Activated T-cell treated with anti-CD3 and anti-CD28 coated beads, Interleukin-2, amount 50 U/mL, for 48 hours (primary cell): Measurements from ENCODE around the gene MAPRE2.

ENCODE experiments used
- DNase-seq, 2 experiments: peaks; one replicate each; pipeline ENCODE4 v3.0.0-alpha.2; 2020

The MAPRE2 gene

DNA sequence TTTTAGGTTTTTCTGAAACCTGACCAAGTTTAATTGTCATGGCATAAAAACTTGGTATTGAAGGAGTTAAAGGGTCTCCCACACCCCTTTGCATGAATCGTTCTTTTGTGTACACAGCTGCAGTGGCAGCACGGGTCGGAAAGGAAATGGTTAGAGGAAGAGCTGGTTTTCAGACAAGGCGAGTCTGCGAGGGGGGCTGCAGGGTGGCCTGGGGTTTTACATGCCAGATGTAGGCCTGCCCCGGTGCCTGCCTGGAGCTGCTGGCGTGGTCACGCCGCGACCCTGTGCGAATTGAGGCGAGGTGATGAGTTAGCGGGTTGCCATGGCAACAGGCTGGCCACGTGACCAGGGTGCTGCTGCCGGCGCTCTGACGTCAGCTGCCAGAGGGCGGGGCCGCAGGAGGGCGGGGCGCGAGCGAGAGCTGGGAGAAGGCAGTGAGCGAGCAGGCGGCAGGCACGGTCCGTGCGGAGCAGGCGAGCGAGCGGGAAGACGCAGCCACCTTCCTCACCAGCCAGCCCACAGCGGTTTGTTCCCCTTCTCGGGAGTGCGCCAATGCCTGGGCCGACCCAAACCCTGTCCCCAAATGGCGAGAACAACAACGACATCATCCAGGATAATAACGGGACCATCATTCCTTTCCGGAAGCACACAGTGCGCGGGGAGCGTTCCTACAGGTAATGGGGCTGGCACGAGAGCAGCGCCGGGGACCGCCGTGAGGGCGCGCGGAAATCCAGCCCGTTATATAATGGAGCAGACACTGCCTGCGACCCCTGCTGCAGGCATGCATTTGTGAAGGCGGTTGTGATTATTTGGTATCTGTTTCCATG is at the start of gene MAPRE2:
MAPRE2 (plus strand) TSS at position 426 of the 827 bp plus-strand sequence; CDS start at position 553, 127 bp downstream.
- peak; percentile 99 for DNase-seq

GRCh38 chr18:34991561-34991960 is 49.7 kb upstream of the MAPRE2 start:
- no peak for DNase-seq

GRCh38 chr18:34993289-34993688 is 47.9 kb upstream of the MAPRE2 start:
- no peak for DNase-seq

DNA sequence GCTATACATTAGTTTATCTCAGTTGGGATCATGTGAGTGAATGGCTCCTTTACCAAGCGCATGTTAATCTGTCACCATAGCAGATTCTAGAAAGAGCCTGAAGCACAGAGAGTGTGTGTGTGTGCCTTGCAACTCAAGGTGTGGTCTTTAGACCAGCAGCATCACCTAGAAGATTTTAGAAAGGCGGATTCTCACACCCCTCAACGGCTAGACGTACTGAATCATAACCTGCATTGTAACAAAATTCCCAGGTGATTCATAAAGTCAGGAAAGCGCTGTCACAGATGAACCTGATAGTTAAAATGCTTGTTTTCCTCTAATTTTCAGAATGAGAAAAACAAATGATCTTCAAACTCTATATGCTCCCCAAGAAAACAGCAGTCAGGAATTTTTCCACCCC is 45.5 kb upstream of the MAPRE2 start:
- no peak for DNase-seq

- DNase-seq = no peak
These were observed 42.6 kb upstream of the MAPRE2 start for GRCh38 chr18:34998661-34999060.

DNA sequence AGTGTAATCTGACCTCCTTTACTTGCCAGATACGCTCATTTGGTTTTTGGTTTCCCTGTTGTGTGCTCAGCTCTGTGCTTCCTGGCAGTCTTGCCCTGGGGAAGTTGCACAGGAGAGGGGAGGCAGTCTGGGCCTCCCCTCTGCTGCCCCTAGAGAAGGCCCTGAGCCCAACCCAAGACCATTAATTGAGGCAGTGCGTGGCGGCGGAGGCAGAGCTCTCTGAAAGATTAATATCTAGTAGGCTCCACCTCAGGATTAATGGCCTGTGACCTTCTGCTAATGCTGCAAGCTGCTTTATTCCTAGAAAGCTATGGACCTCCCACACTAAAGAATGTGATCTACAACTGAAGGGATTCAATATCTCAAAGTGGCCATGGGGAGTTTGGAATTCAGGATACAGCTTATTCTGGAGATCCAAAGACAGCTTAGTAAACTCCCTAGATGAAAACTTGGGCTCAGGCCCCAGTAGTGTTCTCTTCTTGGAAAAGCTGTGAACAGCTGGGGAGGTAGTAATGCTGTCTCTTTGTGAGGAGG is 41.4 kb upstream of the MAPRE2 start:
- DNase-seq = no peak

- no peak for DNase-seq
These were observed 40.8 kb upstream of the MAPRE2 start for GRCh38 chr18:35000457-35000856.

- no peak for DNase-seq
These were observed 39.1 kb upstream of the MAPRE2 start for GRCh38 chr18:35002120-35002519.

- DNase-seq = no peak
These were observed 35.1 kb upstream of the MAPRE2 start for GRCh38 chr18:35005963-35006577.

DNA sequence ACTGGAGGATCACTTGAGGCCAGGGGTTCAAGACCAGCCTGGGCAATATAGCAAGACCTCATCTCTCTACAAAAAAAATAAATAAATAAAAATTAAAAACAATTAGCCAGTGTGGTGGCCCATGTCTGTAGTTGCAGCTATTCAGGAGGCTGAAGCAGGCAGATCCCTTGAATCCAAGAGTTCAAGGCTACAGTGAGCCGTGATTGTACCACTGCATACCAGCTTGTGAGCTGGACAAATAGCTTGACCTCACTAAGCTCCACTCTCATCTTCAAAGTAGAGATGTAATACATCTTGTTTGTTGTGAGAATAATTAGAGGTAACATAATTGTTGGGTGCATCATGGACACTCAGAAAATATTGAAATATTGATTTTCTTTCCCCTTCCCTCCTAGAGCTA is 31.1 kb upstream of the MAPRE2 start:
- DNase-seq = no peak

DNA sequence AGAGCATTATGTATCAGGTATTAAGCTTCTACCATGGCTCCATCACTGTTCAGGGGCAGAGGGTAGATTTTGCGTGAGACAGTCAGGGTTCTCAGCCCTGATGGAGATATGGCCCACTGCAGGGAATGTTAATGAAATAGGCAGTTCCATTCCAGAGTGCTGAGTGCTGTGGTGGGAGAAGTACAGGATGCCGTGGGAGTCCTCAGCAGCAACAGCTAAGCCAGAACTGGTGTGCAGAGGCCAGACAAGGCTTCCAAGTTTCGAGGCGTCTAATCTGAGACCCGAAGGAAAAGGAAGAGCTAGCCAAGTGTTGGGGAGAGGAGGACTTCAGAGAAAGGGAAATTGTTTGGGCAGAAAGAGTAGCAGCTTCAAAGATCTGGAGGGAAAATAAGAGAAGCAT is 30.2 kb upstream of the MAPRE2 start:
- no peak for DNase-seq

DNA sequence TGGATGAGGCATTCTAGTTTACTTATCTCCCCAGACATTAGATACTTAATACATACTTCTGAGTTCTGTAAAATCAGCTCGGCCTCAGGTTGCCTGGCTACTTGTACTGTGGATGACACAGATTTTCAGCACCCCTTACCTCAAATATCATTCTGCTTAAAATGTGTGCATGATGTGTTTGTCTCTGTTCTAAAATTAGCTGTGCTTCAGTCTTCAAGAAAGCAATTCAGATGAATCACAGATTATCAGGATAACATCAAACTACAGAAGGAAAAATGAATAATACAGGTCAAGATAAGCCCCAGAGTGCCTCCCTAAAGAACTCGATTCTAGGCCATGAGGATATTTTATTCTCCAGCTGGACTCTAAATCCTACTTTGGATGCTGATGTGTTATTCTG is 21.3 kb upstream of the MAPRE2 start:
- no peak for DNase-seq

- no peak for DNase-seq
These were observed 18.7 kb upstream of the MAPRE2 start for GRCh38 chr18:35022426-35023001.

DNA sequence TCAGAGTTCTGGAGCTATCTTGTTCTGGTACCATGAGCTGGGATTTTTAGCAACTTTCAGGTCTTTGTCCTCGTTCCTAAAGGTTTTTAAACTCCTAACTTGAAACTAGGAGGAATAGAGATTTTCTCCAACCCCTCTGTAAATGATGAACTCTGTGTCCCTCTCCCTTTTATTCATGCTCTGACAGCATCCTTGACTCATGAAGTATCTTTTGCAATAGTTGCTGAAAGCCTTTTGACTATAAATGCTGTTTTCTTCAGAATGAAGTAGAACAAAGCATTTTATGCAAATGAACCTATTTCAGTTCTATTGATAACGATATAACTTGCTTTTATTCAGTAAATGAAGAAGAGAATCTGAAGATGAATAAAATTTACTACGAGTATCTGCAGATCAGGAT is 17.0 kb upstream of the MAPRE2 start:
- DNase-seq = no peak

DNA sequence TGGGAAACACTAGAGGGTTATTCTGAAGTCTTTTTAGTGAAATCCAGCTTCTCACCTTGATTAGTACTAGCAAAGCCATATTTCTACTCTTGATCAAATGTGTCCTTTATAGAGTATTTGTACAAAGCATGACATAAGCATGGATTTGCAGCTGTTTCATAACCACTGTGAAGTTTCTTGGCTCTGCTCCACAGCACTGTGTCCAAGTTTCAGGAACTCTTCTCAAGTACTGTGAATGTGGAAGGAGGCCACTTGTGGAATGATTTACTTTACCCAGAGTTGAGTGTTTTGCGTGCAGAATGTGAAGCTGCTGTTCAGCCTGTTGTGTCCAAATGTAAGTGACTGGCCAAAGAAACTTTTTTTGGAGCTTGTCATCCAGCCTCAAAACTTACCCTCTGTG is 16.2 kb upstream of the MAPRE2 start:
- no peak for DNase-seq

- no peak for DNase-seq
These were observed 14.7 kb upstream of the MAPRE2 start for GRCh38 chr18:35026407-35027061.

DNA sequence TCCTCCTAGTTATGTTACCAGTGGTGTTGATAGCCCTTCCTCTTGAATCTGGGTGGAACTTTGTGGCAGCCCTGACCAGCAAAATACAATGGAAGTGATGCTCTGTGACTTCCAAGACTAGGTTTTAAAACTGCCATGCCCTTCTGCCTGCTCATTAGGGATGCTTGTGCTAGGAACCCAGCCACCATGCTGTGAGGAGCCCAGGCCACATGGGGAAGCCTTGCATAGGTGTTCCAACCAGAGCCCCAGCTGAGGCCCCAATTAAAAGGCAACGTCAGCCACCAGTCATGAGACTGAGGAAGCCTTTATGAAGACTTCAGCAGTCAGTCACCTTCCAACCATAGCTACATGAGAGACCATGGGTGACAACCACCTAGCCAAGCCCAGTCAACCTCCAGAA is 14.0 kb upstream of the MAPRE2 start:
- no peak for DNase-seq

- DNase-seq = no peak
These were observed 12.7 kb upstream of the MAPRE2 start for GRCh38 chr18:35028536-35028935.

DNA sequence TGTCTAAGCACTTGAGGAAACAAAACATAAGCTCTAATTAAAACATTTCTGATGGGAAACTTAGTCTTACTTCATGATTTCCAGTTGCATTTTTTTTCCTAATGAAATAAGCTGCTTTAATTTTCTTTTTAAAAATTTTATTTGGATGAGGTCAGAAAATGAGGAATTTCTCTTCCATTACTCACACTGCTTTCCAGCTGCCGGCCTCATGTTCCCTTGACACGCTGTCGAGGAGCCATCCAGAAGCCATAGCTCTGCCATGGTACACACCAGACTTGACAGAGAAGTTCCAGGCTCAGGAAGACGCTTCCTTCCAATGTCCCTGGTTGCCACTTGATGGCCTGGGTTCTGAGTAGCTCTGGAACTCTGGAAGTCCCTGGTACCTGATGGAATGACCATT is 12.1 kb upstream of the MAPRE2 start:
- DNase-seq = no peak

DNA sequence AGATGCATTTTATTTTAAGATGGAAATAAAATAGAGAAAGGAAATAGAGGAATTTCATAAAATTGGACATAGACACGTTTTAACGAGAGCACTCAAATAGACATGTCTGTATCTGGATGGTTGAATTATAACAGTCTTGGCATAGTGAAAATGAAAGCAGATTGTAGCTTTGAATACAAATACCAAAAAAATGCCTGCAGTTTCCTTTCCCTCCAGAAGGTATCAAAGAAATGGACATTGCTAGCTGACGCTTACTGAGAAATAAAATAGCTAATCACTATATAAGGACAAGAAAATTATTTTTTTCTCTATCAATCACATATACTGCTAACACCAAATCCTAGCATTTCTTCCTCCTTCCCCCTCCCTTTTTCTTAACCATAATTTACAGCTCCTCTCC is 11.4 kb upstream of the MAPRE2 start:
- no peak for DNase-seq

GRCh38 chr18:35030277-35030989 is 10.8 kb upstream of the MAPRE2 start:
- DNase-seq = peak; percentile 38 to 41

GRCh38 chr18:35032113-35032512 is 9.1 kb upstream of the MAPRE2 start:
- DNase-seq = no peak

GRCh38 chr18:35038029-35038428 is 3.2 kb upstream of the MAPRE2 start:
- DNase-seq = no peak
